Psoas muscle (tissue), 8 donors: ENCODE data around the gene PEF1. TPM values are rescaled to one million over a fixed set of nuclear protein-coding genes. Genes with fewer than 3 reads are reported as not detected.

Experiments used
- ATAC-seq, 4 donors: fragments of 200-7000 bp; cut with Tn5 transposase; one replicate each; pipeline ENCODE4 v1.9.1; 2020; ENCODE audit warnings: moderate library complexity in 3 of 4, mild to moderate bottlenecking in 2 of 4
- DNase-seq, 2 donors: peaks; one replicate each; pipeline ENCODE4 v3.0.0-alpha.2; 2020
- H3K27ac ChIP-seq: fragments of 200-600 bp; one replicate; pipeline ENCODE4 v1.8.0; 2022
- H3K27me3 ChIP-seq, 3 donors: fragments of 200-600 bp in 1 of 3; one replicate each; pipeline versions ENCODE4 v1.6.1 to v1.8.0; 2013 to 2022; ENCODE audit warnings: low read length in 2 of 3, mild to moderate bottlenecking in 2 of 3, moderate library complexity in 1 of 3; ENCODE audit not compliant: insufficient read depth in 3 of 3
- H3K36me3 ChIP-seq, 2 donors: fragments of 200-600 bp in 1 of 2; one replicate each; pipeline versions ENCODE4 v1.6.1 to v1.8.0; 2013 to 2022; ENCODE audit warnings: low read depth in 1 of 2, mild to moderate bottlenecking in 1 of 2, moderate library complexity in 1 of 2; ENCODE audit not compliant: insufficient read depth in 1 of 2
- H3K4me1 ChIP-seq: fragments of 200-600 bp; one replicate; pipeline ENCODE4 v1.8.0; 2022
- H3K4me3 ChIP-seq: fragments of 200-600 bp; one replicate; pipeline ENCODE4 v1.8.0; 2022; ENCODE audit warnings: mild to moderate bottlenecking
- H3K9me3 ChIP-seq: fragments of 200-600 bp; one replicate; pipeline ENCODE4 v1.8.0; 2022
- CTCF ChIP-seq: fragments of 200-600 bp; IDR thresholded peaks from one replicate; pipeline ENCODE4 v1.8.0; 2022; ENCODE audit warnings: antibody characterized with exemption
- WGBS, 3 donors: extraction: QIAGEN DNeasy Blood & Tissue Kit; methylation state at CpG; one replicate each; pipeline versions ENCODE4 v1.1.6 to v1.1.7; 2013; 5-methylcytosine and 5-hydroxymethylcytosine counted together
- intact Hi-C, 2 donors: fragments of 100-400 bp; cut with DNase I; formaldehyde crosslinking; loops; one replicate each; pipeline versions ENCODE4 v1.11.0 to v1.14.2; 2022
- polyA plus RNA-seq, 3 donors: library from polyadenylated mRNA; stranded (reverse); fragments of 200-250 nt; gene quantifications; one replicate each; pipeline ENCODE4 v1.2.3, GENCODE V29; 2013
- total RNA-seq, 4 donors: library from RNA; stranded (reverse); fragmentation: NEBNext Ultra II Directional in 2 of 4; extraction: Animal tissue kit (Norgen Biotek cat#: 25700) in 2 of 4; gene quantifications; one replicate each; pipeline versions ENCODE4 v1.2.1 to v1.2.4, GENCODE V29; 2021 to 2023
- donor health status: healthy with polysubstance abuse.
- donor health status: DM: no; HTN: no; CAD: no; lungs with moderate emphysema.
- donor health status: Bipolar disorder and iron deficiency.
- donor health status: healthy.
- donor health status: DM: yes; HTN: yes; CAD: no.
- donor health status: DM: no; HTN: no; CAD: no.
- donor health status: DM: no; HTN: no; CAD: no.
- donor health status: DM: yes; HTN: yes; CAD: no.

PEF1 gene
- total and polyA plus RNA-seq, 7 donors: 22.1 to 57.4 (median 30.7) TPM

GRCh38 chr1:31652891-31653499, 8.3 kb upstream of the PEF1 start:
- WGBS, 3 donors: 75 to 88% (median 87%) methylated on average over 4 of the region's 4 CpGs
- no peak for TF ChIP-seq CTCF
- ATAC-seq: no peak
- DNase-seq: no peak
- H3K27me3 ChIP-seq: no peaks in the 10 kb centered on the region
- H3K27ac ChIP-seq: no peak overlapping the region
- H3K36me3 ChIP-seq: peaks cover 0 to 13% of the 10 kb centered on the region in 2 donors
- H3K9me3 ChIP-seq: no peaks in the 10 kb centered on the region
- no peak overlapping the region for H3K4me3 ChIP-seq
- H3K4me1 ChIP-seq: no peaks in the 10 kb centered on the region
- intact Hi-C loops: no loop called here

- ATAC-seq (no peak), DNase-seq (no peak)
- Histone ChIP-seq H3K36me3 (peaks cover 0 to 8% of the 10 kb centered on the region in 2 donors), H3K27ac (no peak overlapping the region), H3K27me3 (no peaks in the 10 kb centered on the region), H3K9me3 (no peaks in the 10 kb centered on the region), H3K4me1 (no peaks in the 10 kb centered on the region), H3K4me3 (no peak overlapping the region)
- intact Hi-C loops: no loop called here
- TF ChIP-seq CTCF: no peak
- 70 to 71% (median 70%) methylated on average over 6 of the region's 6 CpGs for WGBS, 3 donors
These were observed 7.1 kb upstream of the PEF1 start for GRCh38 chr1:31651766-31652165.

- Histone ChIP-seq H3K27me3 (no peaks in the 10 kb centered on the region), H3K4me1 (no peaks in the 10 kb centered on the region), H3K9me3 (no peaks in the 10 kb centered on the region), H3K27ac (peak overlapping the region; percentile 4), H3K36me3 (peaks cover 0 to 6% of the 10 kb centered on the region in 2 donors), H3K4me3 (no peak overlapping the region)
- DNase-seq (no peak), ATAC-seq (no peak)
- intact Hi-C loops: no loop called here
- no peak for TF ChIP-seq CTCF
- 44 to 67% (median 61%) methylated on average over 1 of the region's 1 CpG for WGBS, 3 donors
These were observed 6.4 kb upstream of the PEF1 start for GRCh38 chr1:31651089-31651420.

DNA sequence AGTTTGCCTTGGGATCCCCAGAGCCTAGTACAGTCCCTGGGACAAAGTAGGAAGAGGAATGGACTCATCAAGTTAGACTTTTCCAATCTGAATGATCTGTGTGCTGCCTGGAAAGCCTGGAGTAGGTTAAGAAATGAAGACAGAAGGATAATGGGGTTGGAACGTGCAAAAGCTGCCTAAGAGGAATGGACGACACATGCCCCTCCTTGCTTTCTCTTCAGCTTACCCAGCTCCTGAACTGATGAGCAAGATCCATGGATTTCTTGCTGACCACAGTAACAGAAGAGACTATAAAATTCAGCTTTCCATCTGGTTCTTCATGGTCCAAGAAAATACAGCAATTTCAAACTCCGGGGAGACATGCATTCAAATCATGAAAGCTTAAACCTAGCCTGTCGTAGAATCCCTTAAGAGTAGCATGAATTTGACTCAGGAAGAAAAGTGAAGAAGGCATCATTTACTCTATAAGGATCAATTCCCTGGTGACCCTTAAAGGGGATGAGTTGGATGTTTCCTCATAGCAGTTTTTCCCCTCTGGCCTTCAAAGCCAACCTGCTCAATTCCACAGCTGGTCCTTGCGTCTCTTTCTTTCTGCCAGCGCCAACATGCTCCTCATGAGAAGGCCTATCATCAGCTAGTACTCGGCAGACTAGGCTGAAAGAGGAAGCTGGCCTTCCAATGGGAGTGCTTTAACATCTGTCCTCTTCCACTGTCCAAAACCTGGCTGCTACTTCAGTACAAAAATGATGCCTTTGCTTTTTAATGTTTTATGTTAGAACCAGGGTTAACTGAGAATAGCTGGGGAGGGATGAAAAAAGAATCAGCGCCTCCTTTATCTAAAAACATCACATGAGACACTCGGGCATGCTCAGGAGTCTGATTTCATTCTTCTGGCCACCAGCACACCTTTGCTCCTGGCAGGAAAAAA, 5.7 kb upstream of the PEF1 start:
- peaks cover 0 to 3% of the 10 kb centered on the region in 2 donors for H3K36me3 ChIP-seq
- no peak overlapping the region for H3K4me3 ChIP-seq
- WGBS, 3 donors: 57 to 60% (median 58%) methylated on average over 9 of the region's 9 CpGs
- no peaks in the 10 kb centered on the region for H3K27me3 ChIP-seq
- TF ChIP-seq CTCF: no peak
- no peaks in the 10 kb centered on the region for H3K9me3 ChIP-seq
- DNase-seq (no peak), ATAC-seq (no peak)
- H3K27ac ChIP-seq: no peak overlapping the region
- intact Hi-C loops: no loop called here
- H3K4me1 ChIP-seq: peaks cover 5% of the 10 kb centered on the region
